ENCODE data around the gene NOCT. TPM values are rescaled to one million over a fixed set of nuclear protein-coding genes. Genes with fewer than 3 reads are reported as not detected.

The NOCT gene
- 28.6 and 42.5 TPM in 2 replicates for total RNA-seq

DNA sequence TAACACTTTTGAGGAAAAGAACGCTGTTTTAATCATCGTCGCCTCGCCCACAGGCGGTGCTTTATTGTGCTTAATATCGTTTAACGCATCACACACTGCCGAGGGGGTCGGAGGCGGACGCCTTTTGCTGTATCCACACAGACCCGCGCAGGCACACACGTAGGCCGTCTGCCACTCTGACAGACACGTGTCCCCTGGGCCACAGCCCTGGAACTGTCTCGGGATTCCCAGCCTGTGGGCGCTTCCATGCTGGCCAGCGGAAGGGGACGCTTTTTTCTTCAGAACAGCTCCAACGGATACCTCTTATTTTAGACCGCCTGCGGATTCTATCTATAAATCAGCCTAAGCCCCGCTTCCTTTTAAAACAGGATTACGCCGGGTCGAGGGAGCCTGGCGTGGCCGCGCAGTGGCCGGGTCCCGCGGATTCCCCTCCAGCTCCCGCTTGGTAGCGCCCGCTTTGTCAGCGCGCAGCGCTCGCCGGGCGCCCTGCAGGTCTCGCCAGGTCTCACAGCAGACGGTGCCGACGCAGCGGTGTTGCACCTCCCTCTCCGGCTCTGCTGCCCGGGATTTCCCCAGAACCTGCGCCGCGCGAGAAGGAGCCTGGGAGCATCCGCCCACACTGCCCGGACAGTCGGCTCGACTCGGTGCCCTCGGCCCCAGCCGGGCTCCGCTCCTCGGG lies at the start of gene NOCT:
Gene NOCT (plus strand): TSS at position 513 of the 679 bp plus-strand sequence. CDS start 201 bp downstream, outside the sequence.

Small RNAs within 50 kb of the gene (small RNA-seq; reads per million reads assigned to genes)
- not detected for gene RNU6-531P

Other genes starting within 250 kb of the NOCT start
- gene ELF2, start 161.4 kb downstream of the NOCT start, total RNA-seq, result 39.8 and 45.8 TPM in 2 replicates

Data from vein endothelial cell (primary cell).